ENCODE measurements around the gene CITED4.

CITED4 gene

GRCh38 chr1:40831001-40831732 lies 31.0 kb downstream of the CITED4 start:
- no peak for DNase-seq

GRCh38 chr1:40830419-40830943 lies 31.7 kb downstream of the CITED4 start:
- DNase-seq, result no peak

GRCh38 chr1:40829631-40830245 lies 32.4 kb downstream of the CITED4 start:
- no peak for DNase-seq

GRCh38 chr1:40825996-40826395 lies 36.2 kb downstream of the CITED4 start:
- no peak for DNase-seq

GRCh38 chr1:40825435-40825788 lies 36.8 kb downstream of the CITED4 start:
- no peak for DNase-seq

GRCh38 chr1:40824591-40825434 lies 37.4 kb downstream of the CITED4 start:
- DNase-seq, result no peak

GRCh38 chr1:40823983-40824382 lies 38.2 kb downstream of the CITED4 start:
- DNase-seq, result no peak

- DNase-seq, result no peak
These were observed 38.8 kb downstream of the CITED4 start for GRCh38 chr1:40823345-40823744.

GRCh38 chr1:40822890-40823289 lies 39.3 kb downstream of the CITED4 start:
- DNase-seq, result no peak

- no peak for DNase-seq
These were observed 41.1 kb downstream of the CITED4 start for GRCh38 chr1:40820911-40821693.

- DNase-seq, result no peak
These were observed 41.8 kb downstream of the CITED4 start for GRCh38 chr1:40820251-40820797.

- no peak for DNase-seq
These were observed 43.1 kb downstream of the CITED4 start for GRCh38 chr1:40819101-40819500.

GRCh38 chr1:40818264-40818961 lies 43.8 kb downstream of the CITED4 start:
- DNase-seq, result peak; percentile 91

GRCh38 chr1:40817791-40818263 lies 44.3 kb downstream of the CITED4 start:
- DNase-seq, result no peak

- DNase-seq, result no peak
These were observed 46.7 kb downstream of the CITED4 start for GRCh38 chr1:40815420-40815819.

Data from activated CD8-positive, alpha-beta memory T cell treated with anti-CD3 and anti-CD28 coated beads for 24 hours (primary cell).